Inflammatory macrophage (primary cell): Measurements from ENCODE around the gene EPHA6.

ENCODE experiments used
- DNase-seq, 2 donors: peaks; one replicate each; pipeline ENCODE4 v3.0.0-alpha.2; 2020 to 2022

The EPHA6 gene

GRCh38 chr3:97029972-97030371 is 215.6 kb downstream of the EPHA6 start:
- DNase-seq, result no peak

- no peak for DNase-seq
Observed at GRCh38 chr3:97037294-97037943, 223.0 kb downstream of the EPHA6 start.

GRCh38 chr3:97043411-97043810 is 229.0 kb downstream of the EPHA6 start:
- DNase-seq, result no peak

DNA sequence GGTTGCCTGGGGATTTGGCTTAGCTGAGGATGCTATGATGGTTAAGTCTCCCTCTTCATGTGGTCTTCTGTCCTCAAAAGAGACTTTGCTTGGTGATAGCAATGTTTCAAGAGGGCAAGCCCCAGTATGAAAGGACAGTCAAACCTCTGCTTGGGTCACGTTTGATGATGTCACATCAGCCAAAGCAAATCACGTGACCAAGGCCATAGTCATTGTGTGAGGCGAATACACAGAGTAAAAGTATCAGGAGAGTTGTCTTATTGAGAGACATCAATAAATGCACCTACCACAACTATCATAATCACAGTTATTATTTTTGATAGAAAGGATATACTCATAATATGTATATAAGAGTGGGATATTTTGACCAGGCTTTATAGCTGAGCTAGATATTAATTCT is 243.0 kb downstream of the EPHA6 start:
- DNase-seq, result no peak

DNA sequence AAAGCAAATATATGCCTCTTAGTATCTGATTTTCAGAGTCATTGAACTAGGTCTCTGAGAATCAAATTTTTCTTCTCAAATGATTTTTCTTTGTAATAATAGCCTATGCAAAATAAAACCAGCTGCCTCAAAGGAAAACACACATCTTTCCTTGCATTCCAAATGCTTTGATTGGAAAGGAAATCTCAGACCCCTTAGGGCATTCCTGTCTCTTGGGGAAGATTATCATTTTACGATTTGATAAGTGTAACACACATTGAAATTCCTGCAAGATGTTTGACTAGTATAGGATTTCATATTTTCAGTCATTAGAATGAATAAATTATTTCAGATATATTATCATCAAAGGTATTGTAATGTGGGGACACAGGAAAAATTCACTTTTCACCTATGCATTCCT is 244.8 kb downstream of the EPHA6 start:
- DNase-seq, result no peak

- no peak for DNase-seq
Observed at GRCh38 chr3:97066531-97066930, 252.1 kb downstream of the EPHA6 start.

DNA sequence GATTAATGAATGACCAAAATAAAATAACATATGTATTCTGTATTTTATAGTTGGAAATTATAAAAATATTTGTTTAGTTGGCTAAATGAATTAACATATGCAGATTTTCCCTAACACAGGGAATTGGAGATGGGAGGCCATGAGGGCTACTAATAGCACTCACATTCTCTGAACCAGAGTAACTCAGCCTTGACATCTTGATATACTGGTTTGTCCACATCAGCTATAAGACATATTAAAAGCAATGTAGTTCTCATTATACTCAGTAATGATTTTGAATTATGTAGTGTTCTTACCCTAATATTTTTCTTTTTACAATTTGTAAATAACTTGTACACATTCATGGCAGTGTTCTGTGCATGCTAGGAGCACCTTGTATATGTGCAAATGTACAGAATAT is 255.9 kb downstream of the EPHA6 start:
- no peak for DNase-seq

GRCh38 chr3:97074546-97074945 is 260.2 kb downstream of the EPHA6 start:
- no peak for DNase-seq

GRCh38 chr3:97076673-97077072 is 262.3 kb downstream of the EPHA6 start:
- no peak for DNase-seq

DNA sequence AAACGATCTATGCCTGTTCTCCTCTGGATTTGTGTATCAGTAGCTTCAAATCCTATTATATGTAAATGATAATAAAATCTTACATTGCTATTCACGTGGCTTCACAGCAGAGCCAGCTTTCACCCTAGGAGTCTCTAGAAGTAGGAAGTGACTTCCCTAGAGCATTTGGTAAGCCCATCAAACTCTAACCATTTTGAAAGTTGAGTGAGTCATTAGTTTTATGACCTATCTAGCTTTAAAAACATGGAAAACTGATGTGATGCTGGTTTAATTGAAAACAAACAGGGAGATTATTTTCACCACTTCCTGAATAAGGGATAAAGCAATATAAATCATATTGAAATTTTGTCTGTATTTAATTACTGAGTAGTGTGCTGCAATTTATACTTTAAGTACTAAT is 275.2 kb downstream of the EPHA6 start:
- no peak for DNase-seq

GRCh38 chr3:97102641-97103040 is 288.2 kb downstream of the EPHA6 start:
- DNase-seq, result no peak

DNA sequence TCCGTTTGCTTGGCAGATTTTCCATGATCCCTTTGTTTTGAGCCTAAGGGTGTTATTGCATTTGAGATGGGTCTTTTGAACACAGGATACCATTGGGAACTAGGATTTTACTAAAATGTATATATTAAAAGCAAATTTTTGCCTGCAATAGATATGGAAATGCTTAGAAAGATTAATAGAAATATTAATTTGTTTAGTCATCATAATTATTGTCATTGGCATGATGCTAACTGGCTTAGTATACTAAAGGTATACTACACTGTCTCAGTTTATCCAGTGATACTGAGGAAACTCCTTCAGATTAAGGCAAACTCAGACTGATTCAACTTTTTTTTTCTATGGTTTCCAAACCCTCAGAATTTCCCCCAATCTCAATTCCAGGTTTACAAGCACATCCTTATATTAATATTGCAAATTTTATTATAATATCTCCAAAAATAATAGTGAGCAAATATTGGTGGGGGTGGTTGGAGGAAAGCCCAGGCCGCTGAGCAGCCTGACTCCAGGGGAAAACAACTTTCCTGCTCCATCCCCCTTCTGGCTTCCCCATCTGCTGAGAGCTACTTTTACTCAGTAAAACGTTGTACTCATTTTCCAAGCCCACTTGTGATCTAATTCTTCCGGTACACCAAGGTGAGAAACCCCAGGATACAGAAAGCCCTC is 291.7 kb downstream of the EPHA6 start:
- no peak for DNase-seq

DNA sequence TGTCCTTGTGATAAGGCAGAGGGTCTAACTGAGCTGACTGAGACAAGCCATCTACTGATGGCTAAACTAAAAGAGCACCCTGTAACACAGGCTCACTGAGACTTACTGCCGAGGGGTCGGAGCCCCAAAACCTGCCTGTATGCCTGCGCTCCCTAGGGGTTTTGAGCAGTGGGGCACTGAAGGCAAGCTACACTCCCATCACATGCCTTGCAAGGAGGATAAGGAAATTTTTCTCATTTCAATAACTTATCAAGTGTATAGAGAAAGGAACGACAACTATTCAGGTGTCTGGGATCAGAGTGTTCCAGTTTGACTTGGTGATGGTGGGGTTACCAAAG is 292.2 kb downstream of the EPHA6 start:
- no peak for DNase-seq

DNA sequence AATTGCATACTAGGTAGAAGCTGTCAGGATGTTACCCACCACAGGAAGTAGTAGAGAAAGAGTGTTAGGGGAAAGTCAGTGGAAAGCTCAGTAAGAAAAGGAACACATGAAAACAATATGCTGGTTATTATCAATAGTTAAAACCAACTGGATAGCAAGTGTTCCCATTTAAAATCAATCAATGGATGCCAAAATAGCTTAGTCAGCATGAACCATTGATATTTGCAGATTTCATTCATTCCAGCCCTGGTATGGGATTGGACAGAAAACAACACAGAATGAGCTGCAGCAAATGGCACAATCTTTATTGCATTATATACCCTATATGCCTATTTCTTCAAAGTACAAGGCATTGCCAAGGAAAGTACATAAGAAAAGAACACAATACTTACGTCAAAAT is 293.7 kb downstream of the EPHA6 start:
- DNase-seq, result no peak

DNA sequence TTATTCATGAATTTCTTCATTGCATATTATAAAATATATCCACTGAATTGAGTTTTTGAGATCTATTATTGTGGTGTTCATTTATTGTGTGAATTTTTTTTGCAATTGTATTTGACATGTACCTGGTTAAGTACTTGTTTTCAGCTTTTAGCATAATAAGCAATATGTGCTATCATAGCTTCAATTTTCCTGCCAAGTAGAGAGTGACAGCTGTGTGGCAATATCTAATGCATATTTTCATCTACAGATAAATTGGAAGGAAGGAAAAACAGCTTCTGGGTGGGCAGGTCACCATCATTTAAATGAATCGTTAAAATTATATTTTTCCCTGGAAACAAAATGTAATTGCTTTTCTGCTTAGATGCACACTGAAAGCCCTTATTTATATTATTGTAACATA is 296.9 kb downstream of the EPHA6 start:
- no peak for DNase-seq

DNA sequence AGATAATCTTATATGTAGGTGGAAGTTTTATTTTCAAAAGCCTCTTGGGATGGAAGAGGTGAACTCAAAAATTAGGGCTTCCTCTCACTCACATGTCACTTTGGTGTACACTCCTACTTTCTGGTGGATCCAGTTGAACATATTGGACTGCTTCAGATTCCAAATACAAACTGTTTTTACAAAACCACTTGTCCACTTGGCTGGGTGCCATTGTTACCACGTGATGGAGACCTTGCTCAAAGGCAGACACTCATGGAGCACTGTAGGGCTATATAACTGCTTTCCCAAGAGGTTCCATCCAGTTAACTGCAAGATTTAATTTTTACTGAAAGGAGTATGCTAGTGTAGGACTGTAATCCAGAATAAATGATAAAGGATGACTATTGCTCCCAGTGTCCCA is 307.0 kb downstream of the EPHA6 start:
- no peak for DNase-seq

GRCh38 chr3:97125902-97126499 is 311.6 kb downstream of the EPHA6 start:
- no peak for DNase-seq

DNA sequence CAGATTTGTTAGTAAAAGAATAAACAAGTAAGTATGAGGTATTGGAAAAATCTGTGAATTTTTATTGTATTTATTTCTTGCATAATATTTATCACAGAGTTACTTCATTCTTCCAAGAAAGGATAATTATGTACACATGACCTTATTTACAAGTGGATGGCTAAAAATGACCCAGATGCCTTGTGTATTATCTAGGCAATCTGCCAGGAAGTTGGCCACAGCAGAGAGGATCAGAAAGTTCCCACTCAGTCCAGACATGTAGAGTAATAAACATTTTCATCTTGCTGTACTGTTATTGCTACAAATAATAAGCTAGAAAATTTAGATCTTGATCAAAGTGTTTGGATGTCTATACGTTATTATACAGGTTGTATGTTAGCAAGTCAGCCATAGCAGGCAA is 317.1 kb downstream of the EPHA6 start:
- no peak for DNase-seq

- no peak for DNase-seq
Observed at GRCh38 chr3:97138914-97139541, 324.6 kb downstream of the EPHA6 start.

- no peak for DNase-seq
Observed at GRCh38 chr3:97148931-97149330, 334.5 kb downstream of the EPHA6 start.

DNA sequence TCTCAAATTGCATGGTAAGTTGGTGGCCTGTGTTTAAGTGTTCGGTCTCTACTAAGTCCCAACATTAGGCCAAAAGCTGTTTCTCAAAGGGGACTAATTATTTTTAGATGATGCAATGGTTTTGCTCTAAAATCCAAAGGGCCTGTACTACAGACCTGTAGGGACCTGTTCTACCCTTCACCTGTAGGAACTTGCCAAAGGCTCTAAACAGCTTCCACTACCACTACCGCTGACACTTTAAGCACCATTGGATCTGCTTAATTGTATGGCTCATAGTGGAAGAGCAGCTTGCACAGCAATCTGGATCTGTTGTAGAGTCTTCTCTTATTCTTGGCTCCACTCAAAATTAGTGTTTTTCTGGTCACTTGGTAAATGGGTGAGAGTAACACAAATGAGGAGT is 346.8 kb downstream of the EPHA6 start:
- DNase-seq, result no peak

DNA sequence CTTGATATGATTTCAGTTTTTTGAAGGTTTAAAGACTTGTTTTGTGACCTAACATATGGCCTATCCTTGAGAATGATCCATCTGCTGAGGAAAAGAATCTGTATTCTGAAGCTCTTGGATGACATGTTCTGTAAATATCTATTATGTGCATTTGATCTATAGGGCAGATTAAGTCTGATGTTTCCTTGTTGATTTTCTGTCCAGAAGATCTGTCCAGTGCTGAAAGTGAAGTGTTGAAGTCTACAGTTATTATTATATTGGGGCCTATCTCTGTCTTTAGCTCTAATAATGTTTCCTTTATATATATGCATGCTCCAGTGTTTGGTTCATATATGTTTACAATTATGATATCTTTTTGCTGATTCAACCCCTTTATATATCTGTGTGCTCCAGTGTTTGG is 362.8 kb downstream of the EPHA6 start:
- DNase-seq, result no peak

DNA sequence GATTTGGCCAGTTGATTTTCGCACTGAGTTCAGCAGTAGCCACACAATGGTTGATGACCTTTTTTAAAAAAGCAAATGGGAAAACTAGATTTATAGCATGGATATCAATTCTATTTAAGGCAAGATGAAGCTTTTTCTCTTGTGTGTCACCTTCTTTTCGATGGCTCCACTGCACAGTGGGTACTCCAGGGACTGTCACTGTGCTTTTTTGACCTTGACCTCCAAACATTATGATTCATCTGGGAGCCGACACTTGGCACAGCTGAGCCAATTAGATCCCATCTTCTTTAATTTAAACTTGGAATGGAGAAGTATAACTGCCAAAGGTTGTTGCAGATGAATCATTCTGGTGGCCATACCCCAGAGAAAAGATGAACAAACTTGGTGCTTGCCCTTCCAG is 367.3 kb downstream of the EPHA6 start:
- no peak for DNase-seq

GRCh38 chr3:97187771-97188170 is 373.4 kb downstream of the EPHA6 start:
- no peak for DNase-seq
